ENCODE data around the gene WDR27. TPM values are rescaled to one million over a fixed set of nuclear protein-coding genes. Genes with fewer than 3 reads are reported as not detected.

WDR27 gene
- total and polyA plus RNA-seq, 12 donors = 6.0 to 66.7 (median 27.7) TPM

- Histone ChIP-seq H3K27me3 (no peaks in the 10 kb centered on the region), H3K9me3 (replicated peaks in 1 of 3) (no peaks in the 10 kb centered on the region), H3K27ac (no peak overlapping the region), H3K4me1 (replicated peaks in 1 of 2) (no peaks in the 10 kb centered on the region), H3K36me3 (replicated peaks in 1 of 2) (no peaks in the 10 kb centered on the region), H3K4me3 (no peak overlapping the region)
- 92 to 96% (median 93%) methylated on average over 13 to 33 of the region's 33 CpGs for WGBS, 4 donors
- TF ChIP-seq CTCF (IDR thresholded peaks at IDR 0.05) (no peak), POLR2A (IDR thresholded peaks at IDR 0.05) (no peak)
- intact Hi-C loops (cut with DNase I) = no loop called here
- no peak for DNase-seq
Observed at GRCh38 chr6:169564453-169565240, 137.2 kb downstream of the WDR27 start.

GRCh38 chr6:169561665-169562064, 140.2 kb downstream of the WDR27 start:
- TF ChIP-seq POLR2A (IDR thresholded peaks at IDR 0.05) = no peak
- no peak for TF ChIP-seq CTCF (IDR thresholded peaks at IDR 0.05)

GRCh38 chr6:169559592-169559991, 142.2 kb downstream of the WDR27 start:
- no peaks in the 10 kb centered on the region for H3K36me3 ChIP-seq (replicated peaks in 1 of 2)
- H3K27ac ChIP-seq = no peak overlapping the region
- 87 to 97% (median 89%) methylated on average over 10 of the region's 10 CpGs for WGBS, 4 donors
- intact Hi-C loops (cut with DNase I) = no loop called here
- no peaks in the 10 kb centered on the region for H3K4me1 ChIP-seq (replicated peaks in 1 of 2)
- H3K9me3 ChIP-seq (replicated peaks in 1 of 3) = no peaks in the 10 kb centered on the region
- no peak for TF ChIP-seq POLR2A (IDR thresholded peaks at IDR 0.05)
- TF ChIP-seq CTCF (IDR thresholded peaks at IDR 0.05) = no peak
- no peak overlapping the region for H3K4me3 ChIP-seq
- no peak for DNase-seq
- H3K27me3 ChIP-seq = no peaks in the 10 kb centered on the region

More at GRCh38 chr6:169561665-169562064, 140.2 kb downstream of the WDR27 start:
- H3K4me1 ChIP-seq (replicated peaks in 1 of 2) = no peaks in the 10 kb centered on the region
- H3K4me3 ChIP-seq = no peak overlapping the region
- H3K9me3 ChIP-seq (replicated peaks in 1 of 3) = no peaks in the 10 kb centered on the region
- no peaks in the 10 kb centered on the region for H3K27me3 ChIP-seq
- no peak for DNase-seq
- 90 to 96% (median 94%) methylated on average over 1 of the region's 1 CpG for WGBS, 4 donors
- no peaks in the 10 kb centered on the region for H3K36me3 ChIP-seq (replicated peaks in 1 of 2)
- intact Hi-C loops (cut with DNase I) = no loop called here
- H3K27ac ChIP-seq = no peak overlapping the region

GRCh38 chr6:169558774-169559441, 142.9 kb downstream of the WDR27 start:
- Histone ChIP-seq H3K27ac (no peak overlapping the region), H3K27me3 (no peaks in the 10 kb centered on the region), H3K36me3 (replicated peaks in 1 of 2) (no peaks in the 10 kb centered on the region), H3K9me3 (replicated peaks in 1 of 3) (no peaks in the 10 kb centered on the region), H3K4me1 (replicated peaks in 1 of 2) (no peaks in the 10 kb centered on the region), H3K4me3 (no peak overlapping the region)
- DNase-seq = no peak
- intact Hi-C loops (cut with DNase I) = no loop called here
- TF ChIP-seq CTCF (IDR thresholded peaks at IDR 0.05) = no peak
- no peak for TF ChIP-seq POLR2A (IDR thresholded peaks at IDR 0.05)
- 81 to 87% (median 85%) methylated on average over 9 of the region's 9 CpGs for WGBS, 4 donors
